Hepatocyte (in vitro differentiated cells): ENCODE data around the gene TMEM63A. TPM values are rescaled to one million over a fixed set of nuclear protein-coding genes. Genes with fewer than 3 reads are reported as not detected.
A peak's percentile ranks its signal among the peaks of the same experiment; 100 is the strongest.

Experiments used
- DNase-seq: peaks from one replicate; pipeline ENCODE4 v3.0.0-alpha.2; 2016; ENCODE audit warnings: low spot score
- H2AFZ ChIP-seq: fragments of 200-600 bp; sonication (generic); 2 replicates; pipeline ENCODE4 v1.6.0; 2016; ENCODE audit warnings: antibody characterized with exemption, mild to moderate bottlenecking
- H3K27ac ChIP-seq: fragments of 200-600 bp; sonication (generic); 2 replicates; pipeline ENCODE4 v1.5.1; 2016; ENCODE audit warnings: mild to moderate bottlenecking
- H3K27me3 ChIP-seq: fragments of 200-600 bp; sonication (generic); 2 replicates; pipeline ENCODE4 v1.6.1; 2016
- H3K36me3 ChIP-seq: fragments of 200-600 bp; sonication (generic); replicated peaks from 2 replicates; pipeline ENCODE4 v1.5.1; 2016; ENCODE audit warnings: low read depth; ENCODE audit not compliant: insufficient read depth
- H3K4me1 ChIP-seq: fragments of 200-600 bp; sonication (generic); 2 replicates; pipeline ENCODE4 v1.5.1; 2016; ENCODE audit warnings: mild to moderate bottlenecking, moderate library complexity; ENCODE audit not compliant: insufficient read depth
- H3K4me2 ChIP-seq: fragments of 200-600 bp; sonication (generic); 2 replicates; pipeline ENCODE4 v1.6.0; 2016
- H3K4me3 ChIP-seq: fragments of 200-600 bp; sonication (generic); 2 replicates; pipeline ENCODE4 v1.5.1; 2016; ENCODE audit warnings: mild to moderate bottlenecking
- H3K79me2 ChIP-seq: fragments of 200-600 bp; sonication (generic); 2 replicates; pipeline ENCODE4 v1.6.0; 2017; ENCODE audit warnings: mild to moderate bottlenecking
- H3K9me2 ChIP-seq: fragments of 200-600 bp; sonication (generic); replicated peaks from 2 replicates; pipeline ENCODE4 v1.6.0; 2017; ENCODE audit warnings: mild to moderate bottlenecking; ENCODE audit not compliant: insufficient read depth
- H3K9me3 ChIP-seq: fragments of 200-600 bp; sonication (generic); 2 replicates; pipeline ENCODE4 v1.5.1; 2016; ENCODE audit warnings: low read depth, mild to moderate bottlenecking
- H4K20me1 ChIP-seq: fragments of 200-600 bp; sonication (generic); 2 replicates; pipeline ENCODE4 v1.6.0; 2016; ENCODE audit warnings: mild to moderate bottlenecking; ENCODE audit not compliant: insufficient read depth, poor library complexity, severe bottlenecking
- EZH2 ChIP-seq: fragments of 200-600 bp; sonication (generic); IDR thresholded peaks from 2 replicates; pipeline ENCODE4 v1.6.1; 2016; ENCODE audit warnings: antibody characterized with exemption, mild to moderate bottlenecking, borderline replicate concordance
- EZH2phosphoT487 ChIP-seq: fragments of 200-600 bp; sonication (generic); IDR thresholded peaks from one replicate; pipeline ENCODE4 v1.6.1; 2018; ENCODE audit warnings: antibody characterized with exemption, mild to moderate bottlenecking, low read depth, moderate library complexity; ENCODE audit not compliant: unreplicated experiment, severe bottlenecking
- WGBS: methylation state at CpG from one replicate; pipeline ENCODE4 v1.1.6; 2016; ENCODE audit warnings: low lambda C conversion rate; ENCODE audit errors: missing lambda C conversion rate; 5-methylcytosine and 5-hydroxymethylcytosine counted together
- polyA plus RNA-seq: library from polyadenylated mRNA; unstranded; fragments of >200 nt; fragmentation: Nextera tagmentation; extraction: Ambion mirVana; gene quantifications from 2 replicates; pipeline ENCODE4 v1.2.1, GENCODE V29; 2016
- total RNA-seq: library from RNA; depleted of rRNA; stranded (reverse); fragments of >200 nt; gene quantifications from 2 replicates; pipeline ENCODE4 v1.2.3, GENCODE V29; 2014
- TF ChIP-seq, protein P1 (sequence below): fragments of 200-600 bp; sonication (generic); IDR thresholded peaks from 2 replicates; pipeline ENCODE4 v1.5.1; 2016; ENCODE audit warnings: antibody characterized with exemption, mild to moderate bottlenecking; ENCODE audit not compliant: poor library complexity

TMEM63A gene
- total and polyA plus RNA-seq, 2 experiments from 2014 or later: 38.8 to 47.5 TPM

GRCh38 chr1:225866061-225866837 is 15.9 kb downstream of the TMEM63A start:
- DNase-seq: no peak
- H3K4me2 ChIP-seq: no peak overlapping the region

DNA sequence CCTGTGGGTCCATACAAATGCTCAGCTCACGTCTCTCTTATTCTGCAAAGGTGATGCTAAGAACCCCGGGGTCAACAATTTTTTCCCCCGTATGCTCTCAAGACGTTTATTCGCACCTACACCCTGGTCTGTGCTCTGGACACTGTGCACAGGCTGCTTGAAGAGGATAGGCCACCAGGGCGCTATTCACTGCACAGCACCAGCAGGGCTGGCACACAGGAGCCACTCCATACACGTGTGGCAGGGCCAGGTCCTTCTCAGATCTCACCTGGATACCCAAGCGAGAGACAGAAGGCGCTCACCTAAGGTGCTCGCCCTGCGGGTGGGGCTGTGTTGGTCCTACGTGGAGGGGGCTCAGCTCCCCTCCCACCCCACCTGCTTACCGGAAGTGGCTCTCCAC is 16.7 kb downstream of the TMEM63A start:
- H3K4me1 ChIP-seq: peaks cover 15% of the 10 kb centered on the region
- 95% methylated on average over 13 of the region's 13 CpGs for WGBS
- no peaks in the 10 kb centered on the region for H3K9me2 ChIP-seq
- H3K9me3 ChIP-seq: no peaks in the 10 kb centered on the region
- peak overlapping the region; percentile 47 for H3K27ac ChIP-seq
- no peak overlapping the region for H3K4me2 ChIP-seq
- no peaks in the 10 kb centered on the region for H3K36me3 ChIP-seq
- H3K4me3 ChIP-seq: no peak overlapping the region
- no peaks in the 10 kb centered on the region for H3K27me3 ChIP-seq
- no peak for DNase-seq
- no peaks in the 10 kb centered on the region for H3K79me2 ChIP-seq
- H2AFZ ChIP-seq: no peak overlapping the region
- no peak for TF ChIP-seq EZH2phosphoT487
- no peaks in the 10 kb centered on the region for H4K20me1 ChIP-seq

More at GRCh38 chr1:225866061-225866837, 15.9 kb downstream of the TMEM63A start:
- WGBS: 84% methylated on average over 8 of the region's 8 CpGs
- H3K27ac ChIP-seq: peak overlapping the region; percentile 46
- H3K79me2 ChIP-seq: no peaks in the 10 kb centered on the region
- H3K9me3 ChIP-seq: no peaks in the 10 kb centered on the region
- H3K4me3 ChIP-seq: no peak overlapping the region
- peaks cover 17% of the 10 kb centered on the region for H3K4me1 ChIP-seq
- TF ChIP-seq EZH2phosphoT487: no peak
- TF ChIP-seq, protein P1, sequence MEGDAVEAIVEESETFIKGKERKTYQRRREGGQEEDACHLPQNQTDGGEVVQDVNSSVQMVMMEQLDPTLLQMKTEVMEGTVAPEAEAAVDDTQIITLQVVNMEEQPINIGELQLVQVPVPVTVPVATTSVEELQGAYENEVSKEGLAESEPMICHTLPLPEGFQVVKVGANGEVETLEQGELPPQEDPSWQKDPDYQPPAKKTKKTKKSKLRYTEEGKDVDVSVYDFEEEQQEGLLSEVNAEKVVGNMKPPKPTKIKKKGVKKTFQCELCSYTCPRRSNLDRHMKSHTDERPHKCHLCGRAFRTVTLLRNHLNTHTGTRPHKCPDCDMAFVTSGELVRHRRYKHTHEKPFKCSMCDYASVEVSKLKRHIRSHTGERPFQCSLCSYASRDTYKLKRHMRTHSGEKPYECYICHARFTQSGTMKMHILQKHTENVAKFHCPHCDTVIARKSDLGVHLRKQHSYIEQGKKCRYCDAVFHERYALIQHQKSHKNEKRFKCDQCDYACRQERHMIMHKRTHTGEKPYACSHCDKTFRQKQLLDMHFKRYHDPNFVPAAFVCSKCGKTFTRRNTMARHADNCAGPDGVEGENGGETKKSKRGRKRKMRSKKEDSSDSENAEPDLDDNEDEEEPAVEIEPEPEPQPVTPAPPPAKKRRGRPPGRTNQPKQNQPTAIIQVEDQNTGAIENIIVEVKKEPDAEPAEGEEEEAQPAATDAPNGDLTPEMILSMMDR: no peak
- no peak for TF ChIP-seq EZH2
- no peaks in the 10 kb centered on the region for H3K36me3 ChIP-seq
- no peaks in the 10 kb centered on the region for H3K27me3 ChIP-seq
- no peak overlapping the region for H2AFZ ChIP-seq
- no peaks in the 10 kb centered on the region for H4K20me1 ChIP-seq
- no peaks in the 10 kb centered on the region for H3K9me2 ChIP-seq

DNA sequence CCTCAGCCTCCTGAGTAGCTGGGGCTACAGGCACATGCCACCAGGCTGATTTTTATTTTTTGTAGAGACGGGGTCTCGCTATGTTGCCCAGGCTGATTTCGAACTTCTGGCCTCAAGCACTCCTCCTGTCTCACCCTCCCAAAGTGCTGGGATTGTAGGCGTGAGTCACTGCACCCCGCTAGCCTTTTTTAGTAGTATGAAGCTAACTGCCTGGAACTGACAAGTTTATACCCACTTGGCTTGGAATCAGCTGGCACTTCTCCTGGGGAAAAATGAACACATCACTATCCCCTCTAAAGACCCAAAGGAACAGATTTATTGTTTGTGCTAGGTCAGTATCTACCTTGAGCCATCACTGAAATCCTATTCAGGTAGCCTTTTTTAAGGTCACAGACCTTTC is 19.0 kb downstream of the TMEM63A start:
- TF ChIP-seq EZH2phosphoT487 (no peak), EZH2 (no peak)
- TF ChIP-seq, protein P1: no peak
- Histone ChIP-seq H3K4me2 (no peak overlapping the region), H3K27ac (peak overlapping the region; percentile 38), H3K4me1 (peaks cover 15% of the 10 kb centered on the region), H3K9me3 (no peaks in the 10 kb centered on the region), H3K9me2 (no peaks in the 10 kb centered on the region), H3K4me3 (no peak overlapping the region), H2AFZ (no peak overlapping the region), H3K36me3 (no peaks in the 10 kb centered on the region), H3K27me3 (no peaks in the 10 kb centered on the region), H3K79me2 (no peaks in the 10 kb centered on the region), H4K20me1 (no peaks in the 10 kb centered on the region)
- DNase-seq: no peak
- WGBS: 96% methylated on average over 5 of the region's 5 CpGs

- Histone ChIP-seq H3K9me3 (no peaks in the 10 kb centered on the region), H3K4me2 (no peak overlapping the region), H3K36me3 (no peaks in the 10 kb centered on the region), H2AFZ (no peak overlapping the region), H3K4me1 (peaks cover 15% of the 10 kb centered on the region), H3K27ac (no peak overlapping the region), H3K27me3 (no peaks in the 10 kb centered on the region), H3K4me3 (no peak overlapping the region), H3K79me2 (no peaks in the 10 kb centered on the region), H3K9me2 (no peaks in the 10 kb centered on the region), H4K20me1 (no peaks in the 10 kb centered on the region)
- 97% methylated on average over 13 of the region's 13 CpGs for WGBS
- no peak for DNase-seq
- TF ChIP-seq, protein P1: no peak
- TF ChIP-seq EZH2 (no peak), EZH2phosphoT487 (no peak)
Observed at GRCh38 chr1:225862581-225862950, 19.6 kb downstream of the TMEM63A start.
